Medulla oblongata (tissue), 1 donor: ENCODE measurements around the gene EIF3L.

Source experiments
- DNase-seq: peaks from one replicate; pipeline ENCODE4 v3.0.0-alpha.2; 2015; ENCODE audit errors: extremely low spot score

Gene EIF3L

DNA sequence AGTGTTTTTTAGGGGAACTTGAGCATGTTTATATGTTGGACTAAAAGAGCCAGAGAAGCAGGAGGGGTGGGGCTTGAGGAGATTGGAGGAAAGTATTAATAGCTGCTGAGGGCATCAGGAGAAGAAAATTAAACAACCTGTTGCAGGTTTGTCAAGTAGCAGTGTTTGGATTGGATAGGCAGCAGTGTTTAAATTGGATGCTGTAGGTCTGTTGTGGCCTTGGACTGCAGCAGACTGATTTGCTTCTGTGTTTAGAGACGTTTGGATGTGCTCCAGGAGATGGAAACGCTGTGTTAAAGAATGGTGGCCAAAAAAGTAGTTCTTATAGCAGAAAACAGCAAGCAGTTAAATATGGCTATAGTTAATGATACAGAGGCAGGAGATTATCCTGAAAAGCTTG is 5.7 kb downstream of the EIF3L start:
- DNase-seq = no peak

- no peak for DNase-seq
Observed at GRCh38 chr22:37855462-37855861, 6.2 kb downstream of the EIF3L start.

GRCh38 chr22:37860796-37861421 is 11.7 kb downstream of the EIF3L start:
- no peak for DNase-seq

DNA sequence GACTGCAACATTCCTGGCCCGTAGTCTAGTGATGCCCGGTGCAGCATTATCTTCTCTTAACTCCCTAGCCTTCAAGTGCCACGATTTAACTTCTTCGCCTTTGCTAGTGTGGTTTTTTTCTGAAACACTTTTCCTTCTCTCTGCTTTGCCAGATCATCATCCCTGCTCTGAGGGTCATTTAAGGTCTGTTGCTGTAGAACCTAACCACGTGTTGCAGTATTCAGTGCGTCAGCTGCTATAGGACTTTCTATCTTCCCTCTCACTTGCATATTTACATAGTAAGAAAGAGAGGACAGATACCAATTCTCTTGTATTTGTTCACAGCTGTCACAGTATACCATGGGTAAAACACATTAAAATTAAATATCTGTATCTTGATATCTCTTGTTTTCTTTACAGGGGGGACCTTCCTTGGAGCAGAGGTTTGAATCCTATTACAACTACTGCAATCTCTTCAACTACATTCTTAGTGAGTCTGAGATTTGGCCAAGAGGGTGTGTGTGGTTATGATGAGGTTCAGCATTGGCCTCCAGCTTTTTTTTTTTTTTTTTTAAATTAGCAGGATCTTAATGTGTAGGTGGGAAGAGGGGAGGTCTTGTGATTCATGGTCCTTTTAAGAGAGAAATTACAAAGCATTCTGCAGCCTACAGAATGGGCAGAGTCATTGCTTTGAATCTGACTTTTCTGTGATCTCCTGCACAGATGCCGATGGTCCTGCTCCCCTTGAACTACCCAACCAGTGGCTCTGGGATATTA is 13.5 kb downstream of the EIF3L start:
- DNase-seq = no peak

- no peak for DNase-seq
Observed at GRCh38 chr22:37865510-37865909, 16.3 kb downstream of the EIF3L start.

GRCh38 chr22:37870273-37870672 is 21.1 kb downstream of the EIF3L start:
- no peak for DNase-seq

DNA sequence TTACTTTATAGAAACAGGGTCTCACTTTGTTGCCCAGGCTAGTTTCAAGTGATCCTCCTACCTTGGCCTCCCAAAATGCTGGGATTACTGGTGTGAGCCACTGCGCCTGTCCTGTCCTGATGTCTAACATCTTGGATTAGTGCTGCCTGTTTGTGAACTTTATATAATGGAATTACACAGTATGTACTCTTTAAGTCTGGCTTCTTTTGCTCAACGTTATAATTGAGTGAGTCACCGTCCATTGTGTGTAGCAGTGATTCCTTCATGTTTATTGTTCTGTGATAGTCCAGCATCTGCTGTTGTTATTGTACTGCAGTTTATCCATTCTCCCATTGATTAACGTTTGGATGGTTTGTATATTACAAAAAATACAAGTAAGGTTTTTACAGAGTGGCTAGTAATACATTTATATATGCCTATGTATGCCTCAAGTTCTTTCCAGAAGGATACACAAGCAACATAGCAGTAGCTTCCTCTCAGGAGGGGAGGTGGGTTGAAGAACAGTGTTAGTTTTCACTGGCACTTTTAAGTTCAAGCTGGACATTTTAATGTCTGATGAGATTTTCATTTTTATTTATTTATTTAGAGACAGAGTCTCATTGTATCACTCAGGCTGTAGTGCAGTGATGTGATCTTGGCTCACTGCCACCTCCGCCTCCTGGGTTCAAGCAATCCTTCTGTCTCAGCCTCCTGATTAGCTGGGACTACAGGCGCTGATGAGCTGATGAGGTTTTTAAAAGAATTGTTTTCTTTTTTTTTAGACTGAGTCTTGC is 31.6 kb downstream of the EIF3L start:
- peak; percentile 62 for DNase-seq

GRCh38 chr22:37884420-37884819 is 35.2 kb downstream of the EIF3L start:
- no peak for DNase-seq

DNA sequence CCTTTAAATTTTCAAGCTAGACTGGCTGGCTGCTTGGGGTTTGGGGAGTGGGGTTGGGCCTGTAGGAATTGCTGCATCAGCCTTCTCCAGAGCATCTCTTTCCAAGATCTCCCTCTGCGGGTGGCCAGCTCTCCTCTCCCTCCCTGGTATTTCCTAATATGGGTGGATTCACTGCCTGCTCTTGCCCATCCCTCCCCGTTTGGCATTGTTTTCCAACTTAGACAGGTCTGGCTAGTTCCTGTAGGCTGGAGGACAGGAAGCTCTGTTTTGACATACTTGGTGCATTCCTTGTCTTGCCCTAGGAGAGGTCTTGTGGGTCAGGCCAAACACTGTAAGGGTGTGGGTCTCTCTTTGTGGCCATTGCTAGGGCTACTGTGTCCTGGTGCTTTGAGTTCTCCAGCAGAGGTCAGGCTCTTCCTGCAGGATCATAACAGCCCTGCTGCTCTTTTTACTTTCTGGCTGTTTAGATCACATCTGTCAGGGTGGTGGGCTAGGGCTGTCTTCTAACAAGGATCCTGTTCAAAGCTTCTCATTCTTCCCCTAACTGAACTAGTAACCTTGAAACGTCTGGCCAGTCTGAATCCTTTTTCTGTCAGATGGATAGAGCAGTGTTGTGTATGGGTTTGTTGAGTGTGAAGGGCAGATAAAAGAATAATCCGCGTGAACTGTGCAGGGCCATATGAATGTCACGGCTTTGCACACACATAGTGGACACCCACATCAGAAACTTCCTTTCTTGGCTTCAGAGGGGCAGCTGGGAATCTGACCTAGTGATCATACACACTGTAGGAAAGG is 38.6 kb downstream of the EIF3L start:
- DNase-seq = peak; percentile 85

- DNase-seq = no peak
Observed at GRCh38 chr22:37891926-37892325, 42.7 kb downstream of the EIF3L start.

DNA sequence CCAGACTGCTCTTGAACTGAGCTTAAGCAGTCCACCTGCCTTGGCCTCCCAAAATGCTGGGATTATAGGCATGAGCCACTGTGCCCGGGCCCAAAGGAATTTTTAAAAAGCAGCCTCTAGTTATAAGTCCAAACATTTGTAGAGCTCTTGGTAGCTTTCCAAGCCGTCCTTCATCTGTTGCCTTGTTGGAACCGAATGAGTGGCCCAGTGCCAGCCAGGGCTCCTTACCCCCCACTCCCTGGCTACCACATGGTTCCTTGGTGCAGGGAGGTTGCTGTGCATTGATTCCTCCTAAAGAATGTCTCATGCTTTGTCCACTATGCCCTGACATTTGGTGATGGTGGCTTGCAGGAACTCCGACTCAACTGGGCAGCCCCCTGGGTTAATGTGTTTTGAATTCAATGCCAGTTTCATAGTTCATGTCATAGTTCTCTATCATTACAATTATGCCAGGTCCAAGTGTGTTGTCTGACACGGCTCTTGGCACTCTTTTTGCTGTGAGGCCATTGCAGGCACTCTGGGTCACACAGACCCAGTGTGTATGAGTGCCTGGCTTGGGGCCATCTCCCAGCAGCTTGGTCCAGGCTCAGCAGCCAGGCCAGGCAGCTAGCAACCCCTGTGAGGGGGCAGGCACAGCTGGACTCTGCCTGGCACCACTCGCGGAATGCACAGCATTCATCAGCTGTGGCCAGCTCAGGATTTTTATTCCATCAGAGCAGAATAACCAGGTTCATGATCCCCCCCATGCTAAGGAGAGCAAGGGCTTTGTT is 43.5 kb downstream of the EIF3L start:
- DNase-seq = peak; percentile 93

GRCh38 chr22:37893583-37893983 is 44.4 kb downstream of the EIF3L start:
- DNase-seq = no peak

DNA sequence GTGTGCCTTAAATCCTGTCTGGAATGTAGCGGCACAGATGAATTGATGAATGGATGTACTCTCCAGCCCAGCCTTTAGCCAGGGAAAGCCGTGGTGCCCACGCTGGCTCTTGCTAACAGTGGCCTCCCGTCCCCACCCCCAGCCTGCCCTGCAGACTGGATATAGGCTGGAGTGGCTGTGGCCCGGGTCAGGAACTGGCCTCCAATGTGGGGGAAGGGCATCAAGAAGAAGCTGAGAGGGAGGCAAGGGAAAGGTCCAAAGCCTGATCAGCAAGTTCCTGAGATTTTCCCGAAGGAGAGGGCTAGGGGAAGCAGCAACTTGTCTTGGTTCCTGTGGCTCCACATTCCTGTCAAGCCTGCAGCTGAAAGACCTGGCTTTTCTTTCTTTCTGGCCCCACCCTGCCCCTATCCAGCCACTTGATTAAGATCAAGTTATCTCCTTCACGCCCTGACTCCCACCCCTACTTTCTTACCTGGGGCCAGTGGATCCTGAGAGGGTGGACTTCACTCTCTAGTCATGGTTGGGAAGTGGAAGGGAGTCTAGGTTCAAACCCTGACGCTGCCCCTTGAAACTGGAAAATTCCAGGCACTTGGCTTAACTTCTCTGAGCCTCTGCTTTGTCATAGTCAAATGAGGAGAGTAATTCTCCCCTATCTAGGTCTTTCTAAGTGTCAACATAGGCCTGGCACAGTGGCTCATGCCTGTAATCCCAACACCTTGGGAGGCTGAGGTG is 45.9 kb downstream of the EIF3L start:
- no peak for DNase-seq

DNA sequence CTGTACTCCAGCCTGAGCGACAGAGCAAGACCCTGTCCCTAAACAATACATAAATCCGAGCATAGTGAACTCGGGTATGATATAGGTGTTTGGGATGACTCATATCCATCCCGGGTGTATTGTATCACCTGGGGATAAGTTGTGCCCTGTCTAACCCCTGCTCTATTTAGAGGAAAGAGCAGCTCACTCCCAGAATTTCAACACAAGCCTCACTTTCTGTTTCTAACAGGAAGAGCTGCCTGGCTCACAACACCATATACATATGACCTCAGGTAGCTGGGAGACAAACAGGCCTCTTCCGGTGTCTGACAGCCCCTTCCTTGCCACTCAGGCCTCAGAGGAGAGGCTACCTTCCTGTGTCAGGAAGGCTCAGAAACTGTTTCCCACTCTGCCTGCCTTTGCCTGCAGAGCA is 47.0 kb downstream of the EIF3L start:
- no peak for DNase-seq

GRCh38 chr22:37896939-37897338 is 47.7 kb downstream of the EIF3L start:
- DNase-seq = peak; percentile 39

DNA sequence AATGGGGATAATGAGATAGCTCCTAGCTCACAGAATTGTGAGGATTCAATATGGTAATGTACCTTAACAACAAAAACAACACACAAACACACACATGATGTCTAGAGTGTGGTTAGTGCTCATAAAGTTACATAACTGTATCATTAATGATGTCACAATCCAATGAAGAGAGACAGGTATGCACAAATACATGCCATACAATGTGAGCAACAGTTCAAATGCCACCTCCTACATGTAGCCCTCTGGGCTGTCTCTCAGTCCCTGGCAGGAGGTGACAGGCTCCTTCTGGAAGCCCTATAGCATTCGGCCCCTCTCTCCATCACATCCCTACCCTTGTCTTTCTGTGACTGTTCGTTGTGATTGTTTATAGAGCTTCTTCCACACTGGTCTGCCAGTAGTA is 48.6 kb downstream of the EIF3L start:
- DNase-seq = no peak

DNA sequence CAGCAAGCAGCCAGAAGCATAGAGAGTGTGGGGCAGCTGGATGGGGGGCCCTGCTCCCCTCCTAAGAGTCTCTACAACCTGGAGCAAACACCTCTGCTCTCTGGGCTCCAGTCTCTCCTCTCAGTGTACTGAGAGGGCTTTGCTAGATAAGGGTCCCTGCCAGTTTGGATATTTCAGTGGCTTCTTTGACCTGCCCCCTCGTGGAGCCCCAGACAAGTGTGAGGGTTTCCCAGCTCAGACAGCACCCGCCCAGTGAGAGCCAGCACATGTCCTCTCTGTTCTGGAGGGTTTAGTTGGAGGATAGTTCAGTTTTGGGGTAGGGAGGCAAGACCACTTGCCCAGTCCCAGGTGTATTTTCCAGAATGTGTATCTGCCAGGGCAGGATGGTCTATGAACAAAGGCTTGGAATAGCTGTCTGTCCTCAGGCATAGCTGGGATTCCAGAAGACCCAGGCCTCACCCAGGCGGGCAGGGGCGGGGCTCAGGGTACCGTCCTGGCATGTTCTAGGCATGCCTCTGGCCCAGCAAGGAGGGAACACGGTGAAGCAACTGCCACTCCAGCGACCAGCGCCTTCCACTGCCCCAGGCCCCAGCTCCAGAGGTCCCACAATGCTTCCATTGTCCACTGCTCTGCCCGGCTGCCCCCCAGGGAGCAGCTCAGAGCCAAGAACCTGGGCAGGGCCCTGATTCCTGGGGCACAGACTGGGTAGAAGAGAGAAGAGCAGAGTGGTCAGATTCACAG is 49.4 kb downstream of the EIF3L start:
- DNase-seq = peak; percentile 87

- peak; percentile 80 for DNase-seq
Observed at GRCh38 chr22:37904572-37905533, 55.6 kb downstream of the EIF3L start.
